GM18505 (cell line): ENCODE results near the gene OR1F1.

Experiments
- ATAC-seq: cut with Tn5 transposase; IDR thresholded peaks from one replicate; pipeline ENCODE4 v1.9.1; 2021; ENCODE audit not compliant: unreplicated experiment
- POLR2A ChIP-seq: IDR thresholded peaks from 4 replicates; pipeline ENCODE4 v1.6.1; 2011; ENCODE audit warnings: borderline replicate concordance; ENCODE audit not compliant: insufficient read depth, insufficient read length; ENCODE audit errors: extremely low read depth

OR1F1 gene

DNA sequence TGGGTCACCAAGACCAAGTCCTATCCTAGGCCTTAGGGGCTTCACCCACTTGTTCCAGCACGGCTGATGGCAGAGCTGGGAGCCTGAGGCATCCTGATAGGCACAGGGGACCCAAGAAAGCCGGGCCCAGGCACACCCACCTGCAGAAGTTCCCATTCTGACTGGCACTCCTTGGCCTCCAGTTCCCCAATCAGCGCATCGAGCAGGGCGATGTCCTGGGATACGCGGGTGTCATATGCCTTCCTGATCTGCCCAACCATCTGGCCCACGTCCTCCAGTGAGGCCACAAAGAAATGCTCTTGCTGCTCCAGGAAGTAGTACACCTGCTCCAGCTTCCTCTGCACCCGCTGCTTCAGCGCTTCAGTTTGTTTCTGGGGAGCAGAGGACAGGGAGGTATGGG lies 58.9 kb downstream of the OR1F1 start:
- no peak for ATAC-seq

GRCh38 chr16:3248596-3248995 lies 60.6 kb downstream of the OR1F1 start:
- no peak for TF ChIP-seq POLR2A
- ATAC-seq, result no peak

More for the DNA sequence above, 58.9 kb downstream of the OR1F1 start:
- TF ChIP-seq POLR2A, result no peak

- no peak for ATAC-seq
- no peak for TF ChIP-seq POLR2A
These were observed 61.0 kb downstream of the OR1F1 start for GRCh38 chr16:3249020-3249419.

- no peak for TF ChIP-seq POLR2A
- no peak for ATAC-seq
These were observed 61.4 kb downstream of the OR1F1 start for GRCh38 chr16:3249451-3249850.

DNA sequence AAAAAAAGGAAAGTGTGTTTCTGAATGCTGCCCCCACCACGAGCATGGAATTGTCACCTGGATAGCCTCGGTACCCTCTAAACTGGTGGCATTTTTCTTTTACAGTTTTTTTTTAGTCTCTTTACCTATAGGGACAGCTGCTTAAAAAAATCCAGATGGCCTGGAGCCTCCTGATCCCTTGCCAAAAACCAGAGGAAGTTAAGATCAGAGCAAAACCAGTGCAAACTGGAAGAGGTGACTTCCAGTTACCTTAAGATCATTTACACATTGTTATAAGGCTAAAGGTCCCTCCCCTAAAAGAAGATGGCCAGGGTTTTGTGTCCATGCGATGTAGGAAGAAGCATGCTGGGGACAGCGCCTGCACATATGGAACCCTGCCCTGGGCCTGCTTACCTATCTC lies 65.0 kb downstream of the OR1F1 start:
- ATAC-seq, result no peak
- TF ChIP-seq POLR2A, result no peak

DNA sequence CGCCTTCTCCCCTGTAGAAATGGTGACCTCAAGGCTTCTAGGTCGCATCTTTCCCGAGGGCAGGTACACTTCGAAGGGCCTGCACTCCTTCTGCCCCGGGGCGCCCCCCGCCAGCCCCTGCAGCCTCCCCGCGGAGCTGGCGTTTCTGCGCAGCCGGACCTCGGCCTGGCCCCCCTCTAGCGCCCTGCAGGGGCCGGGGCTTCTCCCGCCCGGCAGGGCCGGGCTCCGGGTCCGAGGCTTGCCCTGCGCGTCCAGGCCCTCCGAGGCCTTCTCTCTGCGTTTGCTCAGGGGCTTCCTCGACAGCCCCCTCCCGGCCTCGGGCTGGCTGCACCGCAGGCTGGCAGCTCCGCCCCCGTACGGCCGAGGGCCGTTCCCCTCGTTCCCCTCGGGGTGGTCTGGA lies 66.3 kb downstream of the OR1F1 start:
- TF ChIP-seq POLR2A, result no peak
- ATAC-seq, result no peak
